ENCODE measurements around the gene RALGDS. TPM values are rescaled to one million over a fixed set of nuclear protein-coding genes. Genes with fewer than 3 reads are reported as not detected.

The RALGDS gene
- total and polyA plus RNA-seq, 2 of the 13 experiments (the other 11 are each of a cell fraction or from before 2014, with no cell fraction given) = 12.9 to 25.5 TPM

DNA sequence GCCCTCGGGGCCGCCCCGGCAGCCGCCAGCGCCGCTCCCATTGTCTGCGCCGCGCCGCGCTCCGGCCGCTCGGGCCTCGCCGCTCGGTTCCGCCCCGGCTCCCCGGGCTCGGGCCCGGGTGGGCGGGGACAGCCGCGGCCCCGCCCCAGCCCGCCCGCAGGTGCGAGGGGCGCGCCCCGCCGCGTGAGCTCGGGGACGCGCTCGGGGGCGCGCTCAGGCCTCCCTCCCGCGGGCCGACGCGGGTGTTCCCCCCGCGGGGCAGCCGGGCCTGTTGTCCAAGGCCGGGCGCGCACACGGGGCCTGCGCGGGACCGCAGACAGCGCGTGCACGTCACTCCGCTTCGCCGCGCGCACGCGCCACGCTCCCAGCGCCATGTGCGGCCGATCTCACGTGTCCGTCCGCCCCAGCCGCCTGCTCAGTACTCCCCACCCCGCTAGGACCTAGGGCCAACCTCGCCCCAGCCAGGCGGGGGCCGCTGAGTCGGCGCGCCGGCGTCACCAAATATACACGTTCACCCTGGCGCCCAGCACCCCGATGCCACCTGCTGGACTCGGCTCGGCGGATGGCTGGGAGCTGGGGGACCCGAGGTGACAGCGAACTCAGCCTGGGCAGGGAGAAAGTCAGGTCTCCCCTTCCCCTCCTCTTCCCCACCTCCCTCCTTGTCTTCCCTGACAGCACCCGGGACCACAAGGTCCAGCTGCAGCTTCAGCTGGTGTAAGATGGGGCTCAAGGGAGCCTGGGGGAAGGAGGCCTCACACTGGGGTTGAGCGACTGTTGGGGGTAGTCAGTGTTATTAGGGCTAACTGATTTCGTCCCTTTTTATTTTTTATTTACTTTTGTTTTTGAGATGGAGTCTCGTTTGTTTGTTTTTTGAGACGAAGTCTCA is 28.3 kb upstream of the RALGDS start:
- BruUV-seq (replicated peaks) = TSS peak; percentile 60
- WGBS (ENCODE audit: low lambda C conversion rate) = 27% methylated on average over 5 of the region's 95 CpGs
- ChIA-PET CTCF (ENCODE audit: low intra/inter-chr PET ratio, low total read pairs) (interaction anchor here (5.7 kb wide), 1 partner anchor 45 kb away, joined by 70 read pairs; no protein-coding TSS in a partner anchor), POLR2A (interaction anchor here (0.6 to 2.0 kb wide), 8 partner anchors 9 to 310 kb away, joined by 3 to 12 read pairs (median 4); partner anchors contain the start of genes CACFD1, GTF3C5, MED22 and RALGDS)
- intact Hi-C loops (cut with micrococcal nuclease; ENCODE audit: unreplicated experiment) = loop anchor here (5.0 kb wide), 2 partner anchors 107 to 122 kb away; no protein-coding TSS in a partner anchor
- DNase-seq (ENCODE audit: low spot score) (peak; percentile 82), ATAC-seq (peak; percentile 61), FAIRE-seq (peak; percentile 47)
- Histone ChIP-seq H3K27me3 (ENCODE audit: control insufficient read depth in 1 of 2, insufficient read depth in 2 of 2, low read length in 2 of 2) (peaks cover 0 to 3% of the 10 kb centered on the region in 2 experiments; a peak in 1 of 5 replicates), H3K4me2 (ENCODE audit: low read depth, low read length) (peak overlapping the region; percentile 100), H2AFZ (ENCODE audit: low read length) (no peak overlapping the region), H3K9ac (ENCODE audit: insufficient read depth, low read depth, low read length) (peak overlapping the region; percentile 85), H3K9me3 (ENCODE audit: low read length) (no peaks in the 10 kb centered on the region), H3K27ac (ENCODE audit: extremely low read length, insufficient read depth, low read length) (peak overlapping the region; percentile 55), H3K36me3 (replicated peaks in 1 of 2; ENCODE audit: control insufficient read depth in 1 of 2, insufficient read depth in 2 of 2, low read length in 2 of 2) (no peaks in the 10 kb centered on the region), H3K79me2 (ENCODE audit: insufficient read depth, low read length) (peaks cover 5% of the 10 kb centered on the region), H3K4me3 (replicated peaks in 1 of 3; ENCODE audit: insufficient read depth in 1 of 3, low read depth in 2 of 3, low read length in 3 of 3) (peak overlapping the region; percentile 21 to 88 (median 88); a peak in 5 of 6 replicates), H3K4me1 (ENCODE audit: insufficient read depth, low read length) (peaks cover 62% of the 10 kb centered on the region), H4K20me1 (ENCODE audit: insufficient read depth, low read length) (peaks cover 8% of the 10 kb centered on the region; the same call in 1 of the 2 replicates)
- in situ Hi-C loops (cut with HindIII; ENCODE audit: extremely low pct_ligation_motif_present, low pct_unique_long_range_greater_than_20kb) = loop anchor here (5.0 to 10.0 kb wide), 2 partner anchors 42 to 105 kb away; no protein-coding TSS in a partner anchor
- TF ChIP-seq ZNF782 (CRISPR knock-in tag; IDR thresholded peaks at IDR 0.05; ENCODE audit: borderline replicate concordance) (peak; percentile 93), NRL (CRISPR knock-in tag; IDR thresholded peaks at IDR 0.05; ENCODE audit: borderline replicate concordance) (peak; percentile 54; the same call in 1 of the 2 replicates), NKX3-1 (CRISPR knock-in tag; IDR thresholded peaks at IDR 0.05) (peak; percentile 18; the same call in 1 of the 2 replicates), ZNF563 (CRISPR knock-in tag; IDR thresholded peaks at IDR 0.05) (peak; percentile 83), HIVEP1 (CRISPR knock-in tag; IDR thresholded peaks at IDR 0.05) (peak; percentile 88), NFIC (IDR thresholded peaks at IDR 0.05; ENCODE audit: low read length) (no peak), CHD2 (IDR thresholded peaks at IDR 0.05; ENCODE audit: low read depth, low read length) (no peak), XBP1 (CRISPR knock-in tag; IDR thresholded peaks at IDR 0.05) (no peak; the same call in 1 of the 2 replicates), HOXA5 (CRISPR knock-in tag; IDR thresholded peaks at IDR 0.05) (peak; percentile 52; the same call in 1 of the 2 replicates), HOXD1 (CRISPR knock-in tag; IDR thresholded peaks at IDR 0.05) (no peak), PPARG (CRISPR knock-in tag; conservative IDR thresholded peaks at IDR 0.05) (0 out of 2 replicates have a peak, but pooled peaks have one; percentile 39), ZNF670 (CRISPR knock-in tag; IDR thresholded peaks at IDR 0.05; ENCODE audit: borderline replicate concordance) (peak; percentile 51; the same call in 1 of the 2 replicates), ATF7-NPFF (CRISPR knock-in tag; IDR thresholded peaks at IDR 0.05; ENCODE audit: low read depth) (peak; percentile 91), RAD21 (CRISPR knock-in tag; IDR thresholded peaks at IDR 0.05) (peak; percentile 55; the same call in 1 of the 2 replicates), ZBTB42 (CRISPR knock-in tag; IDR thresholded peaks at IDR 0.05) (0 out of 2 replicates have a peak, but pooled peaks have one; percentile 35), MAFG (CRISPR knock-in tag; IDR thresholded peaks at IDR 0.05) (no peak)
- TF ChIP-seq, protein P1, sequence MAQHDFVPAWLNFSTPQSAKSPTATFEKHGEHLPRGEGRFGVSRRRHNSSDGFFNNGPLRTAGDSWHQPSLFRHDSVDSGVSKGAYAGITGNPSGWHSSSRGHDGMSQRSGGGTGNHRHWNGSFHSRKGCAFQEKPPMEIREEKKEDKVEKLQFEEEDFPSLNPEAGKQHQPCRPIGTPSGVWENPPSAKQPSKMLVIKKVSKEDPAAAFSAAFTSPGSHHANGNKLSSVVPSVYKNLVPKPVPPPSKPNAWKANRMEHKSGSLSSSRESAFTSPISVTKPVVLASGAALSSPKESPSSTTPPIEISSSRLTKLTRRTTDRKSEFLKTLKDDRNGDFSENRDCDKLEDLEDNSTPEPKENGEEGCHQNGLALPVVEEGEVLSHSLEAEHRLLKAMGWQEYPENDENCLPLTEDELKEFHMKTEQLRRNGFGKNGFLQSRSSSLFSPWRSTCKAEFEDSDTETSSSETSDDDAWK (CRISPR knock-in tag; IDR thresholded peaks at IDR 0.05) = no peak
- TF ChIP-seq, protein P2, sequence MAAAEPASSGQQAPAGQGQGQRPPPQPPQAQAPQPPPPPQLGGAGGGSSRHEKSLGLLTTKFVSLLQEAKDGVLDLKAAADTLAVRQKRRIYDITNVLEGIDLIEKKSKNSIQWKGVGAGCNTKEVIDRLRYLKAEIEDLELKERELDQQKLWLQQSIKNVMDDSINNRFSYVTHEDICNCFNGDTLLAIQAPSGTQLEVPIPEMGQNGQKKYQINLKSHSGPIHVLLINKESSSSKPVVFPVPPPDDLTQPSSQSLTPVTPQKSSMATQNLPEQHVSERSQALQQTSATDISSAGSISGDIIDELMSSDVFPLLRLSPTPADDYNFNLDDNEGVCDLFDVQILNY (CRISPR knock-in tag; conservative IDR thresholded peaks at IDR 0.05) = 0 out of 2 replicates have a peak, but pooled peaks have one; percentile 40
- TF ChIP-seq, protein P3, sequence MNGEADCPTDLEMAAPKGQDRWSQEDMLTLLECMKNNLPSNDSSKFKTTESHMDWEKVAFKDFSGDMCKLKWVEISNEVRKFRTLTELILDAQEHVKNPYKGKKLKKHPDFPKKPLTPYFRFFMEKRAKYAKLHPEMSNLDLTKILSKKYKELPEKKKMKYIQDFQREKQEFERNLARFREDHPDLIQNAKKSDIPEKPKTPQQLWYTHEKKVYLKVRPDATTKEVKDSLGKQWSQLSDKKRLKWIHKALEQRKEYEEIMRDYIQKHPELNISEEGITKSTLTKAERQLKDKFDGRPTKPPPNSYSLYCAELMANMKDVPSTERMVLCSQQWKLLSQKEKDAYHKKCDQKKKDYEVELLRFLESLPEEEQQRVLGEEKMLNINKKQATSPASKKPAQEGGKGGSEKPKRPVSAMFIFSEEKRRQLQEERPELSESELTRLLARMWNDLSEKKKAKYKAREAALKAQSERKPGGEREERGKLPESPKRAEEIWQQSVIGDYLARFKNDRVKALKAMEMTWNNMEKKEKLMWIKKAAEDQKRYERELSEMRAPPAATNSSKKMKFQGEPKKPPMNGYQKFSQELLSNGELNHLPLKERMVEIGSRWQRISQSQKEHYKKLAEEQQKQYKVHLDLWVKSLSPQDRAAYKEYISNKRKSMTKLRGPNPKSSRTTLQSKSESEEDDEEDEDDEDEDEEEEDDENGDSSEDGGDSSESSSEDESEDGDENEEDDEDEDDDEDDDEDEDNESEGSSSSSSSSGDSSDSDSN (CRISPR knock-in tag; IDR thresholded peaks at IDR 0.05) = peak; percentile 76
